NCI-H526 treated with DMSO at 0.1 percent for 48 hours (cell line): ENCODE results near the gene PTGDR.

Experiments used
- DNase-seq: peaks from one replicate; lab custom pipeline; 2025; lab: John Stamatoyannopoulos, UW

Gene PTGDR

GRCh38 chr14:52312931-52313355, 45.4 kb downstream of the PTGDR start:
- no peak for DNase-seq

DNA sequence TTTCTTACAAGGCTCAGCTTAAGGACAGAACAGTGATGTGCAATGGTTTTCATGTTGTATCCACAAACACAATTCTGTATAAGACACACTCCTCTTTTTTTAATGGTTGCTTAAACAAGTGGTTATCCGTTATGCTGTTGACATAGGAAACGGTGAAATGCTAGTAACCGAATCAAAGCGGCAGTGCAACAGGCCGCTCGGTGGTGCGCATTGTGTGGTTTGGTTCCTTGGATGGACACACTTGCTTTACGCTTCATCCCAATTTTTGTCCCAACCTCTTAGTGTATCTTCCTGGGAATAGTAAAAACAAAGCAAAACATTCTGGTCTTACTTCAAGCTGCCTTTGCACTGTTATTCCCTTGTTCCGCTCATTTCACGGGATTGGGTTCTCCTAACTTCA, 46.0 kb downstream of the PTGDR start:
- no peak for DNase-seq

- DNase-seq: peak; percentile 15
Observed at GRCh38 chr14:52313903-52314594, 46.6 kb downstream of the PTGDR start, which contains the start of gene PTGER2. Gene PTGER2, plus strand, starts transcription at chr14:52314312. Its CDS starts 237 bp downstream, at chr14:52314549.

GRCh38 chr14:52314595-52315354, 47.3 kb downstream of the PTGDR start:
- DNase-seq: no peak

- no peak for DNase-seq
Observed at GRCh38 chr14:52315355-52315718, 47.8 kb downstream of the PTGDR start.

DNA sequence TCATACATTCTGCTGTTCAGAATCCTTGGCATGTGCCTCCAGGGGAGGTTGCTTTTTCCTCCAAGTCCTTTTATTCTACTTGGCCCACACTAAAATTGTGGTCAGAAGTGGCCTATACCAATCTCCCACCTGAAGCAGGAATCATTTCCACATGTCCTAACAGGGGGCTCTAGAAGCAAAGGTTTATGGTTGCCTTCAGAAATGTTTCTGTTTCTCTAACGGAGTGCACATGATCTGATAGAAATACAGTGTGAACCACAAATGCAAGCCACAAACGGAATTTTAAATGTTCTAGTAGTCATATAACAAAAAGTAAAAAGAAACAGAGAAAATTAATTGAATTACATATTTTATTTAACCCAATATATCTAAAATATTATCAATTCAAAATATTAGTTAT, 50.6 kb downstream of the PTGDR start:
- no peak for DNase-seq

GRCh38 chr14:52318826-52319645, 51.5 kb downstream of the PTGDR start:
- DNase-seq: no peak

DNA sequence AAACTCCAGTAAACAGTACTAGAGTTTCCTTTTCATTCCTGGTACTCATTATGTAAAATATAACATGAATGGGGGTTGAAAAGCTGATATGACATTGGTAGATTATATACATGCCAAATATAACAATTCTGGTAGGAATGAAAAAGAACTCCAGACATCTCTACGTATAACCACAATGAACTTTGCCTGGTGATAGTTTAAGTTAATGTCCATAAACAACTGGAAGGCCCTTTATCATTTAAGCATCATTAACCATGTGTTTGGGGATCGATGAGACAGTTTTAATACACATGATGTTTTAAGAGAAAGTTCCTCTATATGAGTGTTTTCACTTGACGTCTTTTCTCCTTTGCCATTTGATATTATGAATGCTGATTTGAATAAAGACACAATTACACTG, 52.4 kb downstream of the PTGDR start:
- DNase-seq: no peak

DNA sequence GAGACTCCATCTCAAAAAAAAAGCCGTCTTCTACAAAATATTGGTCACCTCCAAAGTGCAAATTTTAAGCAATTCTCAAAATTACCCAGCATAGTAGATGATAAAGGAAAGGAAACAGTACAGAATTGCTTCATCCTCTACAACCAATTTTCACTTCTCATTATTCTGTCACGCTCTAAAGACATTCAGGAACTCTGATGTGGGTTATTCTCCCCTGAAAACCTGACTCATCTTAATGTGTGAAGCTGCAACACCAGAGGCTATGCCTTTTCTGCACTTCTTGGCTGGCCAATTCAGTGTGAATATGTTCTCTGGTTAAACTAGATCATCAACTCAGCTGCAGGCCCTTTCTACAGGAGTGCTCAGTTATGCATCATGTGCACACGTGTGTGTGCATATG, 57.6 kb downstream of the PTGDR start:
- no peak for DNase-seq

DNA sequence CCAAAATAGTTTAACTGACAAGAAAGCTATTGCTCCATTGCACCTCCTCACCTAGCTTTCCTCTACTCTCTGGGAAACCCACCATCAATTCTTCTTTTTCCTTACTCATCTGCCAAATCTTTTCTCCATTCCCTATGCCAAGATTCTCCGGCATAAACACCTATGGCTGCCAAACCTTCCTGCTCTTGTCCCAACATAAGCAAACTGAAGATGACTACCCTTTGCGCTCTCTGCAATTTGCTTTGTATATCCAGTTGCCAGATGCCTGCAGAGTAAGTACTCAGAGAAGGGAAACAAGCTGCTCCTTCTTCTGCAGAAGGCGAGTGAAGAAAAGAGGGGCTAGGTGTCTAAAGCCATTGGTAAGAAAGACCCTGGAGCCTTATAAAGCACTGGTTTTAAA, 58.1 kb downstream of the PTGDR start:
- no peak for DNase-seq
